ENCODE results near the gene GTPBP2. TPM values are rescaled to one million over a fixed set of nuclear protein-coding genes. Genes with fewer than 3 reads are reported as not detected.

Gene GTPBP2
- total RNA-seq, 1 experiment from 2014 or later = 44.2 TPM

DNA sequence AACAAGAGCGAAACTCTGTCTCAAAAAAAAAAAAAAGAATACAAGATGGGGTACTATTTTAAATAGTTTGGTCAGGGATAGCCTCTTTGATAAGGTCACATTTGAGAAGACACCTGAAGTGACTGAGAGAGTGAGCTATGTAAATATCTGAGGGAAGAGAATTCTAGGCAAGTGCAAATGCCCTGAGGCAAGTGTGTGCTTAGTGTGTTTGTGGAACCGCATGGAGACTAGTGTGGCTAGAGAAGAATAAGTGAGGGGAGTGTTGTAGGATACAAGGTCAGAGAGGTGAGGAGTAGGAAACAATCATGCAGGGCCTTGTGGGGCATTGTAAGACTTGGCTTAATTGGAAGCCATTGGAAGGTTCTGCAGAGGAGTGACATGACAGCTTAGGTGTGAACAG, 19.2 kb upstream of the GTPBP2 start:
- no peak for DNase-seq
- H3K27ac Mint-ChIP-seq (ENCODE audit: unreplicated experiment) = no peak overlapping the region
- H3K4me1 ChIP-seq = no peaks in the 10 kb centered on the region
- no TSS peak for BruUV-seq (replicated peaks)
- intact Hi-C loops (cut with micrococcal nuclease; ENCODE audit: unreplicated experiment) = no loop called here
- no peak overlapping the region for H3K4me3 Mint-ChIP-seq (ENCODE audit: unreplicated experiment)
- no peaks in the 10 kb centered on the region for H3K27me3 ChIP-seq (replicated peaks; ENCODE audit: control insufficient read depth, insufficient read depth, low read length)
- H3K9me3 Mint-ChIP-seq (ENCODE audit: unreplicated experiment) = no peaks in the 10 kb centered on the region
- no peaks in the 10 kb centered on the region for H3K36me3 ChIP-seq (ENCODE audit: control insufficient read depth, insufficient read depth, low read length)
- ChIA-PET POLR2A (no interaction called here), CTCF (no interaction called here)
- H3K9me3 ChIP-seq = no peaks in the 10 kb centered on the region
- no peak overlapping the region for H3K4me3 ChIP-seq (ENCODE audit: low read depth, low read length)
- no peaks in the 10 kb centered on the region for H3K27me3 Mint-ChIP-seq (ENCODE audit: insufficient read depth, unreplicated experiment)
- peaks cover under 1% of the 10 kb centered on the region for H3K36me3 Mint-ChIP-seq (ENCODE audit: insufficient read depth, unreplicated experiment)
- TF ChIP-seq, protein P1, sequence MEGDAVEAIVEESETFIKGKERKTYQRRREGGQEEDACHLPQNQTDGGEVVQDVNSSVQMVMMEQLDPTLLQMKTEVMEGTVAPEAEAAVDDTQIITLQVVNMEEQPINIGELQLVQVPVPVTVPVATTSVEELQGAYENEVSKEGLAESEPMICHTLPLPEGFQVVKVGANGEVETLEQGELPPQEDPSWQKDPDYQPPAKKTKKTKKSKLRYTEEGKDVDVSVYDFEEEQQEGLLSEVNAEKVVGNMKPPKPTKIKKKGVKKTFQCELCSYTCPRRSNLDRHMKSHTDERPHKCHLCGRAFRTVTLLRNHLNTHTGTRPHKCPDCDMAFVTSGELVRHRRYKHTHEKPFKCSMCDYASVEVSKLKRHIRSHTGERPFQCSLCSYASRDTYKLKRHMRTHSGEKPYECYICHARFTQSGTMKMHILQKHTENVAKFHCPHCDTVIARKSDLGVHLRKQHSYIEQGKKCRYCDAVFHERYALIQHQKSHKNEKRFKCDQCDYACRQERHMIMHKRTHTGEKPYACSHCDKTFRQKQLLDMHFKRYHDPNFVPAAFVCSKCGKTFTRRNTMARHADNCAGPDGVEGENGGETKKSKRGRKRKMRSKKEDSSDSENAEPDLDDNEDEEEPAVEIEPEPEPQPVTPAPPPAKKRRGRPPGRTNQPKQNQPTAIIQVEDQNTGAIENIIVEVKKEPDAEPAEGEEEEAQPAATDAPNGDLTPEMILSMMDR (IDR thresholded peaks at IDR 0.05; ENCODE audit: insufficient read depth in 1 of 2, low read depth in 1 of 2, low read length in 1 of 2, severe bottlenecking in 1 of 2, unreplicated experiment in 1 of 2) = no peak
- H3K4me1 Mint-ChIP-seq (ENCODE audit: low read depth, unreplicated experiment) = no peaks in the 10 kb centered on the region

GRCh38 chr6:43647613-43648012, 18.5 kb upstream of the GTPBP2 start:
- Histone ChIP-seq H3K4me1 (no peaks in the 10 kb centered on the region), H3K27me3 (replicated peaks; ENCODE audit: control insufficient read depth, insufficient read depth, low read length) (no peaks in the 10 kb centered on the region), H3K4me3 (ENCODE audit: low read depth, low read length) (no peak overlapping the region), H3K36me3 (ENCODE audit: control insufficient read depth, insufficient read depth, low read length) (no peaks in the 10 kb centered on the region), H3K9me3 (no peaks in the 10 kb centered on the region)
- Mint-ChIP-seq H3K27me3 (ENCODE audit: insufficient read depth, unreplicated experiment) (no peaks in the 10 kb centered on the region), H3K27ac (ENCODE audit: unreplicated experiment) (no peak overlapping the region), H3K4me1 (ENCODE audit: low read depth, unreplicated experiment) (peaks cover 5% of the 10 kb centered on the region), H3K9me3 (ENCODE audit: unreplicated experiment) (no peaks in the 10 kb centered on the region), H3K4me3 (ENCODE audit: unreplicated experiment) (no peak overlapping the region), H3K36me3 (ENCODE audit: insufficient read depth, unreplicated experiment) (peaks cover 6% of the 10 kb centered on the region)
- intact Hi-C loops (cut with micrococcal nuclease; ENCODE audit: unreplicated experiment) = no loop called here
- ChIA-PET CTCF (no interaction called here), POLR2A (no interaction called here)
- BruUV-seq (replicated peaks) = no TSS peak
- TF ChIP-seq, protein P1 (IDR thresholded peaks at IDR 0.05; ENCODE audit: insufficient read depth in 1 of 2, low read depth in 1 of 2, low read length in 1 of 2, severe bottlenecking in 1 of 2, unreplicated experiment in 1 of 2) = no peak
- no peak for DNase-seq

DNA sequence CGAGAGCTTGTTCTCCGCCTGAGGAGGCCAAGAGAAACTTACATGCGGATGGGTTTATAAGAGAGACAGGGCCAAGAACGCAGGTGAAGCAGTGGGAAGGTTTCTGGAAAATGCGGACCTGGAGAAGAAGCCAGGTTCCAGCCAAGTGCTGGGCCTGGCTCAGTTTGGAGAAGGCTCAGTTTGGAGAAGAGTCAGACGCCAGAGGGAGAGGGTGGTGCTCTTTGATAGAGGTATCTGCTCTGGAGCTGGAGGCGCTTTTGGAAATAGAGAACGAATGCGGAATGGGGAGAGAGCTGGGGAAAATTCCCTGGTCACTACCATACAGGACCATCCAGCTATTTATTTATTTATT, 16.5 kb upstream of the GTPBP2 start:
- H3K27me3 ChIP-seq (replicated peaks; ENCODE audit: control insufficient read depth, insufficient read depth, low read length) = no peaks in the 10 kb centered on the region
- no peaks in the 10 kb centered on the region for H3K27me3 Mint-ChIP-seq (ENCODE audit: insufficient read depth, unreplicated experiment)
- ChIA-PET POLR2A (no interaction called here), CTCF (interaction anchor here (0.6 kb wide), 1 partner anchor 856 kb away, joined by 7 read pairs; no protein-coding TSS in a partner anchor)
- TF ChIP-seq, protein P1 (IDR thresholded peaks at IDR 0.05; ENCODE audit: insufficient read depth in 1 of 2, low read depth in 1 of 2, low read length in 1 of 2, severe bottlenecking in 1 of 2, unreplicated experiment in 1 of 2) = no peak
- H3K4me3 Mint-ChIP-seq (ENCODE audit: unreplicated experiment) = no peak overlapping the region
- H3K4me1 ChIP-seq = no peaks in the 10 kb centered on the region
- peaks cover 26% of the 10 kb centered on the region for H3K36me3 Mint-ChIP-seq (ENCODE audit: insufficient read depth, unreplicated experiment)
- DNase-seq = no peak
- intact Hi-C loops (cut with micrococcal nuclease; ENCODE audit: unreplicated experiment) = no loop called here
- no peaks in the 10 kb centered on the region for H3K9me3 Mint-ChIP-seq (ENCODE audit: unreplicated experiment)
- no peak overlapping the region for H3K27ac Mint-ChIP-seq (ENCODE audit: unreplicated experiment)
- H3K4me3 ChIP-seq (ENCODE audit: low read depth, low read length) = no peak overlapping the region
- peaks cover 6% of the 10 kb centered on the region for H3K4me1 Mint-ChIP-seq (ENCODE audit: low read depth, unreplicated experiment)
- no peaks in the 10 kb centered on the region; the same call in 1 of the 2 replicates for H3K36me3 ChIP-seq (ENCODE audit: control insufficient read depth, insufficient read depth, low read length)
- no TSS peak for BruUV-seq (replicated peaks)
- H3K9me3 ChIP-seq = no peaks in the 10 kb centered on the region
